ENCODE data around the gene SMYD3.

DNA sequence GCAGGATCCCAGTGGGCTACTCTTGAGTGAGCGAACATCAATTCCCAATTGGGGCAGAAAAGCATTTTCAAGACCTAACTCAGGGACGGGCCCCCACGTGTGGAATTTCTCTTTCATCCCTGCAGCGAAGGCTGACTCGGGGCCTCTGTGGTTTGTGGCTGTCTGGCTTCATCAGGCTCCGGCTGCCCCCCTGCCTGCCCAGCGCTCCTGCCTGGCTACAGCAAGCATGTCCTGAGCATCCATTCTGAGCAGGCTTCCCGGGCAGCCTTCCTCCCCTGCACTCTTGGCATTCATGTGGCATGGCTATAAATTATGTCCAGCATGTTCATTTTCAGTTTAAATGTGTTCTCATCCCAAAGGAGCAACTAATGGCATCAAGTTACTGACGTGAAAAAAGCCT, 764.2 kb downstream of the SMYD3 start:
- TF ChIP-seq, protein P1, sequence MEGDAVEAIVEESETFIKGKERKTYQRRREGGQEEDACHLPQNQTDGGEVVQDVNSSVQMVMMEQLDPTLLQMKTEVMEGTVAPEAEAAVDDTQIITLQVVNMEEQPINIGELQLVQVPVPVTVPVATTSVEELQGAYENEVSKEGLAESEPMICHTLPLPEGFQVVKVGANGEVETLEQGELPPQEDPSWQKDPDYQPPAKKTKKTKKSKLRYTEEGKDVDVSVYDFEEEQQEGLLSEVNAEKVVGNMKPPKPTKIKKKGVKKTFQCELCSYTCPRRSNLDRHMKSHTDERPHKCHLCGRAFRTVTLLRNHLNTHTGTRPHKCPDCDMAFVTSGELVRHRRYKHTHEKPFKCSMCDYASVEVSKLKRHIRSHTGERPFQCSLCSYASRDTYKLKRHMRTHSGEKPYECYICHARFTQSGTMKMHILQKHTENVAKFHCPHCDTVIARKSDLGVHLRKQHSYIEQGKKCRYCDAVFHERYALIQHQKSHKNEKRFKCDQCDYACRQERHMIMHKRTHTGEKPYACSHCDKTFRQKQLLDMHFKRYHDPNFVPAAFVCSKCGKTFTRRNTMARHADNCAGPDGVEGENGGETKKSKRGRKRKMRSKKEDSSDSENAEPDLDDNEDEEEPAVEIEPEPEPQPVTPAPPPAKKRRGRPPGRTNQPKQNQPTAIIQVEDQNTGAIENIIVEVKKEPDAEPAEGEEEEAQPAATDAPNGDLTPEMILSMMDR (IDR thresholded peaks at IDR 0.05), result no peak
- TF ChIP-seq POLR2A (IDR thresholded peaks at IDR 0.05), result no peak
